HPDE6-E6E7 (cell line): ENCODE data around the gene FEZ2.
"Not testable (repeated sequence)": the region's sequence is repeated elsewhere in the genome, so short reads cannot be mapped to it uniquely, and the experiment has no call there.

Source experiments
- DNase-seq: peaks from one replicate; pipeline ENCODE4 v3.0.0; 2011; ENCODE audit warnings: missing footprints; ENCODE audit errors: extremely low spot score

FEZ2 gene, protein sequence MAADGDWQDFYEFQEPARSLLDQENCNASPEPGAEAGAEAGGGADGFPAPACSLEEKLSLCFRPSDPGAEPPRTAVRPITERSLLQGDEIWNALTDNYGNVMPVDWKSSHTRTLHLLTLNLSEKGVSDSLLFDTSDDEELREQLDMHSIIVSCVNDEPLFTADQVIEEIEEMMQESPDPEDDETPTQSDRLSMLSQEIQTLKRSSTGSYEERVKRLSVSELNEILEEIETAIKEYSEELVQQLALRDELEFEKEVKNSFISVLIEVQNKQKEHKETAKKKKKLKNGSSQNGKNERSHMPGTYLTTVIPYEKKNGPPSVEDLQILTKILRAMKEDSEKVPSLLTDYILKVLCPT

GRCh38 chr2:36597532-36598377 lies at the start of gene FEZ2:
Gene FEZ2, minus strand, starts transcription at chr2:36598168. Its CDS starts 26 bp downstream, at chr2:36598142.
- peak; percentile 76 for DNase-seq

DNA sequence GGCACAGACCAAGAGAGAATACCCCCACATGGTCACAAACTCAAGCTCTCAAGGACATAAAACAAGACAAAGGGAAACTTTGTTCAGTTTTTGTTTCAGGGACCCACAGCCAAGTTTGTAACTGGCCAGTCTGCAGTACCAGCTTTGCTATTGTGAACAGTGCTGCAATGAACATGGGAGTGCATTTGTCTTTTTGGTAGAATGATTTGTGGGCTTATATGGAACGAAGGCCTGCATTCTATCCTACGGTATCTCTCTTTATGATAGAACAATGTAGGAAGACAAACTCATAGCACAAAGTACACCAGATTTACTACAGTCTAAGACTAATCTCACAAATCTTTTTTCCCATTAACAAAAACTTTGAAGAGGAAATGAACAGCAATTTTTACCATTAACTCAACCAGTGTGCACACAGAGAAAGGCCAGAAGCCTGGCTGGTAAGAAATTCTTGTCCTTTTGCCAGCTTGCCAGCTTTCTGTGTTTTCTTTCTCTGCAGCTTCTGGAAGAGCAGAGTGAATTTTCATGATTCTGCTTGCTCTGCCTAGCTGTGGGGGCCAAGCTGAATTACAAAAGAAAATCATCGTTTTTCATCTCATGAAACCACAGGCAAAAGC lies 37.1 kb upstream of the FEZ2 start:
- no peak for DNase-seq

- no peak for DNase-seq
These were observed 35.6 kb upstream of the FEZ2 start for GRCh38 chr2:36633470-36634092.

DNA sequence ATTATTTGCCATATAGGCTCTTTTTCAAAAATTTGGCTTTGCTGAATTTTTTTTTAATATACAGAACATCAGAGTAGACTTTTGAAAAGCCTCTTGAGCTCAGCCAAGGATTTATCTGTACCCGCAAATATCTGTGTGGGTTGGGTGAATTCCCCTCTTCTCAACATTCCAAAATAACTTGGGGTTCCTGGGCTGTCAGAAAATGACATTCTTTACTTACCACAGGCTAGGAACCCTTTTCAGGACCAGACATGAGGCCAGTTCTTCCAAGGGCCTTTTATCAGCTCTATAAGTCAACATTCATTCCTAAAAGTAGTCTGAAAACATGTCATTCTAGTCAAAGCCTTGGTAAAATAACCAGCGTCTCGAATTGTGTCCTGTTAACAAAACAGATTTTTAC lies 28.8 kb upstream of the FEZ2 start:
- DNase-seq = no peak

DNA sequence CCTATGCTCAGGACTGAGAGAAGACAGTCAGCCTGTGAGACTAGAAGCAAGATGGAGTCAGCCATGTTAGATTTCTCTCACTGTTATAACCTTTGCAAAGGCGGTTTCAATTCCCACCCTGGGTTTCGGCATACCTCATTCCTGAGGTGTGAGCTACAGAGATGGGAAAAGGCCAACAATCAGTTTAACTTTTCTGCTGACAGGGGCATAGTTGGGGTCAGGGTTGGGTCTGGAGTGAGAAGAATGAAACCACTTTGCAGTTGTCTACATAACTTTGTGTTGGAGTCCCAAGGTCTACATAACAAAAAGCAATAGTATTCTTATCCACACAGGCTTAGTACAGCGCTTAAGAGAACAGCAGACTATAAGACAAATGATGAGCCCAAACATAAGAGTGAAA lies 28.1 kb upstream of the FEZ2 start:
- DNase-seq = no peak

DNA sequence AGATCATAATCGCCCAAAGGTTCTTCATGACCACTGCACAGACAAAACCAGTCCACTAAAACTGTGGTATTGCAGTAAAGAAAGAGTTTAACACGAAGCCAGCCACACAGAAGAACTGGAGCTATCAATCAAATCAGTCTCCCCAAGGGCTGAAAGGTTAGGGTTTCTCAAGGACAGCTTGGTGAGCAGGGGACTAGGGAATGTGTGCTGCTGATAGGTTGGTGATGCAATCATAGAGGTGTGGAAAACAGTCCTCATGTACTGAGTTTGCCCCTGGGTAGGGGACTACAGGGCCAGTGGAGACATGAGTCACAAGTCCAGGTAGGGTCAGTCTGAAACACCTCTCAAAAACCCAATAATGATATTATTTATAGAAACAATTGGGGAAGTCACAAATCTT lies 27.3 kb upstream of the FEZ2 start:
- DNase-seq = no peak

DNA sequence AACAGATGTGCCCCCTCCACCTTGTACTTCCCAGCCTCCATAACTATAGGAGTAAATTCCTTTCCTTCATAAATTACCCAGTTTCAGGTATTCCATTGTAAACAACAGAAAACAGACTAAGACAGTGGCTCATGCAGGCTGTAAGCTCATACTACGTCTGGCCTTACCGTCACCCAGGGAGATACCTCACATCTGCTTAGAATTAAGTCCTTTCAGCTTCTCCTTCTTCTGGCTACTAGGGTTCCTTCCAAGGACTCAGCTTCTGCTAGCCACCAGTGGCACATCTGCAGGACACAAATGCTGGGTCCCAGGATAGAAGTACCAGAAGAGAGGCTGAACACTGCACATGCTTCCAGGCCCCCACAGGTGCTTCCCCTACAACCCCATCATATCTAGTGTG lies 22.4 kb upstream of the FEZ2 start:
- no peak for DNase-seq

GRCh38 chr2:36618381-36618780 lies 20.4 kb upstream of the FEZ2 start:
- peak; percentile 66 for DNase-seq

GRCh38 chr2:36616947-36617346 lies 19.0 kb upstream of the FEZ2 start:
- no peak for DNase-seq

GRCh38 chr2:36615222-36615621 lies 17.3 kb upstream of the FEZ2 start:
- no peak for DNase-seq

DNA sequence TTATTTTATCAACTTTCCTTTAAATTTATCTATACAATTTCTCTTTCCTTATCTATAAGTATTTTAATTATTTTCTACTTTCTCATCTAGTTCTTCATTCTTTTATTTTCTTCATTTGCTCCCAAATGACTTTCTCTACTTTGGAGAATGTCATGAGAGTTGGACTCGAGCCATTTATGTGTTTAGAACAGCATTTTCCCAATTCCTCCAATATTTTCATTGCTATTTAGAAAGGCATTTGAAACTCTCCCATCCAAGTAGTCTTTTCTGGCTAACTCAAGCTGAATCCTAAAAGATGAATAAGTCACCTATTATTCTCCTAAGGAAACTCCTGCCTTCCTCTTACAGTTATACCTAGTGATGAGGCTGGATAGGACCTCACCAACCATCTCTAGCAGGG lies 15.8 kb upstream of the FEZ2 start:
- no peak for DNase-seq

GRCh38 chr2:36611316-36611990 lies 13.5 kb upstream of the FEZ2 start:
- no peak for DNase-seq

GRCh38 chr2:36609507-36609906 lies 11.5 kb upstream of the FEZ2 start:
- no peak for DNase-seq

GRCh38 chr2:36607947-36608346 lies 10.0 kb upstream of the FEZ2 start:
- DNase-seq = no peak

- DNase-seq = no peak
These were observed 9.0 kb upstream of the FEZ2 start for GRCh38 chr2:36606925-36607324.

- no peak for DNase-seq
These were observed 7.3 kb upstream of the FEZ2 start for GRCh38 chr2:36605273-36605672.

DNA sequence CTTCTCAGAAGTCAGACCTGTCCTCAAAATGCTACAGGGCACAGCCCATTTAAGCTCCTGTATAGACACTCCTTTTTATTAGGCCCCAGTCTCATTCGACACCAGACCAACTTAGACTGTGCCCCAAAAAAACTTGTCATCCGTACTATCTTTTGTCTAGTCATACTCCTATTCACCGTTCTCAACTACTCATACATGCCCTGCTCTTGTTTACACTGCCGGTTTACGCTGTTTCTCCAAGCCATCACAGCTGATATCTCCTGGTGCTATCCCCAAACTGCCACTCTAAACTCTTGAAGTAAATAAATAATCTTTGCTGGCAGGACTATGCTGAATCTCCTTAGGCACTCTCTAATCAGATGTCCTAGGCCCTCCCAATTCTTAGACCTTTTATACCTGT lies 5.7 kb upstream of the FEZ2 start:
- not testable (repeated sequence) for DNase-seq

- no peak for DNase-seq
These were observed 901 bp downstream of the FEZ2 start for GRCh38 chr2:36597003-36597531.

DNA sequence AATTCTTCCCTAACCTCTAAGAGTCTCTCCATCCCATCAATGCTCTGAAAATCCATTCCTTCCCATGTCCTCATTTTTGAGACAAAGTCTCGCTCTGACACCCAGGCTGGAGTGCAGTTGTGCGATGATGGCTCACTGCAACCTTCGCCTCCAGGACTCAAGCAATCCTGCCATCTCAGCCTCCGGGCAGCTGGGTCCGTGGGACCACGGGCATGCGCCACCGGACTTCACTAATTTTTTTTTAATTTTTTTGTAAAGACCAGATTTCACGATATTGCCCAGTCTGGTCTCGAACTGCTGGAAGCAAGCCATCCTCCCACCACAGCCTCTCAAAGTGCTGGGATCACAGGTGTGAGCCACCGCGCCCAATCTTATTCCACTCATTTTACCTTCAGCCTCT lies 1.6 kb downstream of the FEZ2 start:
- no peak for DNase-seq

GRCh38 chr2:36594849-36595248 lies 3.1 kb downstream of the FEZ2 start:
- DNase-seq = no peak

GRCh38 chr2:36589230-36589630 lies 8.7 kb downstream of the FEZ2 start:
- no peak for DNase-seq
